ENCODE results near the gene CACNA1C.

DNA sequence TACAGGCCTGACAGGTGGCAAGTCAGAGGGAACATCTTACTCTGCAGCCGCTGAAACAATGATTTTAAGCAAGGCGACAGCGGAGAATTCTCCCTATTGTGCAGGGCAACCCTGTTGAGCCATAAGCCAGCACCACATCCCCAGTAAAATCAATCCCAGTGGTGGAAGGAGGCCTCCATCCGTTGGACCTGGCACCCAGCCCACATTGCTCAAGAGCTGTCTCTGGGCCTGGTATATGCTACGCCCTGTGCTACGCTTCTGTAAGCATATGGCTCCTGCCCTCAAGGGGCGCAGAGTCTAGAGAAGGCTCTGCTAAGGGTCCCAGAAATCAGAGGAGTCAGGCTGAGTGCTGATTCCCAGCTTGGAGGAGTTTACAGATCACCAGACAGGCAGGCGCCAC lies 265.5 kb downstream of the CACNA1C start:
- TF ChIP-seq, protein P1, sequence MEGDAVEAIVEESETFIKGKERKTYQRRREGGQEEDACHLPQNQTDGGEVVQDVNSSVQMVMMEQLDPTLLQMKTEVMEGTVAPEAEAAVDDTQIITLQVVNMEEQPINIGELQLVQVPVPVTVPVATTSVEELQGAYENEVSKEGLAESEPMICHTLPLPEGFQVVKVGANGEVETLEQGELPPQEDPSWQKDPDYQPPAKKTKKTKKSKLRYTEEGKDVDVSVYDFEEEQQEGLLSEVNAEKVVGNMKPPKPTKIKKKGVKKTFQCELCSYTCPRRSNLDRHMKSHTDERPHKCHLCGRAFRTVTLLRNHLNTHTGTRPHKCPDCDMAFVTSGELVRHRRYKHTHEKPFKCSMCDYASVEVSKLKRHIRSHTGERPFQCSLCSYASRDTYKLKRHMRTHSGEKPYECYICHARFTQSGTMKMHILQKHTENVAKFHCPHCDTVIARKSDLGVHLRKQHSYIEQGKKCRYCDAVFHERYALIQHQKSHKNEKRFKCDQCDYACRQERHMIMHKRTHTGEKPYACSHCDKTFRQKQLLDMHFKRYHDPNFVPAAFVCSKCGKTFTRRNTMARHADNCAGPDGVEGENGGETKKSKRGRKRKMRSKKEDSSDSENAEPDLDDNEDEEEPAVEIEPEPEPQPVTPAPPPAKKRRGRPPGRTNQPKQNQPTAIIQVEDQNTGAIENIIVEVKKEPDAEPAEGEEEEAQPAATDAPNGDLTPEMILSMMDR (conservative IDR thresholded peaks at IDR 0.05; ENCODE audit: low read depth, low read length), result no peak
- TF ChIP-seq RFX5 (IDR thresholded peaks at IDR 0.05; ENCODE audit: low read depth, low read length) (no peak), POLR2A (IDR thresholded peaks at IDR 0.05; ENCODE audit: low read depth, low read length) (no peak), FOS (IDR thresholded peaks at IDR 0.05; ENCODE audit: low read depth, low read length) (no peak), SMC3 (IDR thresholded peaks at IDR 0.05; ENCODE audit: low read depth, low read length) (no peak)
- TF ChIP-seq, protein P2, sequence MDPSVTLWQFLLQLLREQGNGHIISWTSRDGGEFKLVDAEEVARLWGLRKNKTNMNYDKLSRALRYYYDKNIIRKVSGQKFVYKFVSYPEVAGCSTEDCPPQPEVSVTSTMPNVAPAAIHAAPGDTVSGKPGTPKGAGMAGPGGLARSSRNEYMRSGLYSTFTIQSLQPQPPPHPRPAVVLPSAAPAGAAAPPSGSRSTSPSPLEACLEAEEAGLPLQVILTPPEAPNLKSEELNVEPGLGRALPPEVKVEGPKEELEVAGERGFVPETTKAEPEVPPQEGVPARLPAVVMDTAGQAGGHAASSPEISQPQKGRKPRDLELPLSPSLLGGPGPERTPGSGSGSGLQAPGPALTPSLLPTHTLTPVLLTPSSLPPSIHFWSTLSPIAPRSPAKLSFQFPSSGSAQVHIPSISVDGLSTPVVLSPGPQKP (IDR thresholded peaks at IDR 0.05; ENCODE audit: borderline replicate concordance, low read depth, low read length), result no peak

All from IMR-90 (cell line).